H1 (cell line): ENCODE data around the gene MARK1. TPM values are rescaled to one million over a fixed set of nuclear protein-coding genes. Genes with fewer than 3 reads are reported as not detected.

Experiments
- CTCF ChIA-PET: fragments of 300-600 bp; sonication (Branson Sonifier 250); formaldehyde crosslinking; loops from one replicate; lab custom pipeline; 2021; ENCODE audit not compliant: partially characterized antibody; lab: Charles Lee
- POLR2A ChIA-PET: fragments of 300-600 bp; sonication (Branson Sonifier 250); formaldehyde crosslinking; loops from one replicate; lab custom pipeline; 2021; ENCODE audit warnings: inconsistent platforms; ENCODE audit not compliant: partially characterized antibody; lab: Charles Lee
- DNase-seq, 2 experiments: peaks; one replicate each; pipeline versions ENCODE4 v3.0.0 to v3.0.0-alpha.2; 2010 to 2022; ENCODE audit warnings: low spot score in 2 of 2, low read depth in 1 of 2, mixed read lengths in 1 of 2
- FAIRE-seq: peaks from 2 replicates; lab custom pipeline; 2011; peaks lifted over from hg19 to GRCh38; lab: Jason Lieb, UNC
- H2AFZ ChIP-seq: 2 replicates; pipeline ENCODE4 v1.8.1; 2012; ENCODE audit warnings: low read length, inconsistent platforms
- H2AK5ac ChIP-seq: 2 replicates; pipeline ENCODE4 v1.6.1; 2013; ENCODE audit warnings: low read depth, low read length
- H2BK120ac ChIP-seq: replicated peaks from 2 replicates; pipeline ENCODE3; 2013; ENCODE audit warnings: low read depth, low read length, inconsistent platforms
- H2BK12ac ChIP-seq: 2 replicates; pipeline ENCODE4 v1.6.1; 2013; ENCODE audit warnings: low read depth, low read length
- H2BK15ac ChIP-seq: 2 replicates; pipeline ENCODE4 v1.6.1; 2013; ENCODE audit warnings: low read length
- H2BK20ac ChIP-seq: 2 replicates; pipeline ENCODE4 v1.6.1; 2013; ENCODE audit warnings: low read length
- H2BK5ac ChIP-seq: 2 replicates; pipeline ENCODE4 v1.6.1; 2013; ENCODE audit warnings: low read depth, low read length
- H3K14ac ChIP-seq: 2 replicates; pipeline ENCODE4 v1.6.1; 2013; ENCODE audit warnings: inconsistent platforms; ENCODE audit not compliant: insufficient read length
- H3K18ac ChIP-seq: 2 replicates; pipeline ENCODE4 v1.6.1; 2013; ENCODE audit warnings: low read length; ENCODE audit errors: extremely low read depth
- H3K23ac ChIP-seq: 2 replicates; pipeline ENCODE4 v1.6.1; 2013; ENCODE audit warnings: inconsistent platforms; ENCODE audit not compliant: insufficient read length
- H3K23me2 ChIP-seq: 2 replicates; pipeline ENCODE4 v1.6.1; 2013; ENCODE audit warnings: low read depth, low read length
- H3K27ac ChIP-seq: 2 replicates; pipeline ENCODE4 v1.6.1; 2011; ENCODE audit warnings: low read depth, low read length, inconsistent platforms
- H3K27me3 ChIP-seq, 4 experiments: replicated peaks in 1 of 4; 1 replicate in 1 of 4; 2 replicates in 3 of 4; pipeline versions ENCODE4 v1.6.1 to v1.8.1; 2011 to 2013; ENCODE audit warnings: low read length in 3 of 4, mild to moderate bottlenecking in 3 of 4, inconsistent platforms in 2 of 4, mixed read lengths in 2 of 4, moderate library complexity in 1 of 4; ENCODE audit not compliant: control insufficient read depth in 3 of 4, insufficient read depth in 3 of 4; ENCODE audit errors: extremely low read depth in 1 of 4
- H3K36me3 ChIP-seq, 4 experiments: 2 replicates each; pipeline versions ENCODE4 v1.6.1 to v1.8.1; 2011 to 2013; ENCODE audit warnings: mild to moderate bottlenecking in 4 of 4, low read length in 3 of 4, moderate library complexity in 2 of 4, control low read depth in 1 of 4, inconsistent platforms in 1 of 4; ENCODE audit not compliant: insufficient read depth in 4 of 4, control insufficient read depth in 2 of 4
- H3K4ac ChIP-seq: replicated peaks from 2 replicates; pipeline ENCODE3; 2013; ENCODE audit warnings: low read length, low read depth, mixed read lengths, inconsistent platforms; ENCODE audit not compliant: insufficient read length
- H3K4me1 ChIP-seq, 4 experiments: replicated peaks in 1 of 4; 1 replicate in 1 of 4; 2 replicates in 3 of 4; pipeline versions ENCODE4 v1.6.1 to v1.8.1; 2011 to 2013; ENCODE audit warnings: low read length in 3 of 4, inconsistent platforms in 2 of 4, mixed read lengths in 1 of 4; ENCODE audit not compliant: insufficient read depth in 4 of 4, control insufficient read depth in 3 of 4
- H3K4me2 ChIP-seq, 2 experiments: 2 replicates each; pipeline versions ENCODE4 v1.6.1 to v1.8.1; 2011 to 2013; ENCODE audit warnings: low read depth in 2 of 2, low read length in 2 of 2, control low read depth in 1 of 2, inconsistent platforms in 1 of 2, mild to moderate bottlenecking in 1 of 2; ENCODE audit not compliant: insufficient read depth in 1 of 2
- H3K4me3 ChIP-seq, 4 experiments: fragments of 200-600, 300-600 bp in 1 of 4; sonication (generic), shearing (Covaris generic), sonication (Bioruptor Twin) in 1 of 4; 2 replicates each; pipeline versions ENCODE4 v1.5.1 to v1.8.1; 2011 to 2016; ENCODE audit warnings: low read length in 4 of 4, low read depth in 3 of 4, control low read depth in 2 of 4, inconsistent platforms in 2 of 4, mild to moderate bottlenecking in 2 of 4, mixed read lengths in 1 of 4, moderate library complexity in 1 of 4; ENCODE audit not compliant: insufficient read depth in 2 of 4; ENCODE audit errors: extremely low read depth in 1 of 4
- H3K56ac ChIP-seq: replicated peaks from 2 replicates; pipeline ENCODE3; 2013; ENCODE audit warnings: low read depth, mild to moderate bottlenecking, mixed read lengths, low read length, inconsistent platforms; ENCODE audit not compliant: insufficient read length
- H3K79me1 ChIP-seq: 2 replicates; pipeline ENCODE4 v1.6.1; 2013; ENCODE audit warnings: low read depth, low read length, control low read depth
- H3K79me2 ChIP-seq, 2 experiments: 2 replicates each; pipeline versions ENCODE4 v1.6.1 to v1.8.1; 2012 to 2013; ENCODE audit warnings: low read length in 2 of 2, mild to moderate bottlenecking in 2 of 2, inconsistent platforms in 1 of 2; ENCODE audit not compliant: insufficient read depth in 2 of 2, control insufficient read depth in 1 of 2
- H3K9ac ChIP-seq, 4 experiments: replicated peaks in 1 of 4; 1 replicate in 1 of 4; 2 replicates in 3 of 4; pipeline versions ENCODE4 v1.6.1 to v1.8.1; 2011 to 2013; ENCODE audit warnings: low read depth in 3 of 4, low read length in 3 of 4, control low read depth in 2 of 4, mild to moderate bottlenecking in 2 of 4, moderate library complexity in 2 of 4, inconsistent platforms in 1 of 4; ENCODE audit errors: extremely low read depth in 1 of 4
- H3K9me3 ChIP-seq, 2 experiments: 2 replicates each; pipeline versions ENCODE4 v1.6.1 to v1.8.1; 2012 to 2013; ENCODE audit warnings: mild to moderate bottlenecking in 2 of 2, moderate library complexity in 2 of 2, control low read depth in 1 of 2, inconsistent platforms in 1 of 2, low read depth in 1 of 2, low read length in 1 of 2, mixed read lengths in 1 of 2; ENCODE audit not compliant: insufficient read depth in 2 of 2
- H4K20me1 ChIP-seq, 2 experiments: replicated peaks in 1 of 2; 2 replicates each; pipeline versions ENCODE3 to v1.8.1; 2011 to 2013; ENCODE audit warnings: inconsistent platforms in 2 of 2, low read length in 2 of 2, mild to moderate bottlenecking in 1 of 2; ENCODE audit not compliant: insufficient read depth in 2 of 2, control insufficient read depth in 1 of 2
- H4K5ac ChIP-seq: 2 replicates; pipeline ENCODE4 v1.6.1; 2013; ENCODE audit warnings: low read length, low read depth, mixed read lengths, inconsistent platforms; ENCODE audit not compliant: insufficient read length
- H4K8ac ChIP-seq: 2 replicates; pipeline ENCODE4 v1.8.0; 2013; ENCODE audit warnings: mild to moderate bottlenecking, moderate library complexity, low read length, inconsistent platforms; ENCODE audit not compliant: insufficient read depth; ENCODE audit errors: extremely low read depth
- H4K91ac ChIP-seq: replicated peaks from 2 replicates; pipeline ENCODE3; 2013; ENCODE audit warnings: low read length, mixed read lengths, inconsistent platforms; ENCODE audit not compliant: insufficient read length
- ASH2L ChIP-seq: fragments of 200-600, 300-600 bp; sonication (generic); IDR thresholded peaks from one replicate; pipeline ENCODE4 v1.7.1; 2017; ENCODE audit warnings: low read length
- ATF2 ChIP-seq: IDR thresholded peaks from 2 replicates; pipeline ENCODE4 v1.6.1; 2012; ENCODE audit warnings: low read length, inconsistent platforms
- EGR1 ChIP-seq: IDR thresholded peaks from 2 replicates; pipeline ENCODE4 v1.6.1; 2011; ENCODE audit warnings: low read depth, low read length, borderline replicate concordance
- PHF8 ChIP-seq: fragments of 200-600 bp; sonication (generic); conservative IDR thresholded peaks from 2 replicates; pipeline ENCODE4 v1.7.1; 2012; ENCODE audit warnings: low read depth, mild to moderate bottlenecking, inconsistent platforms, low read length, moderate library complexity
- SIX5 ChIP-seq: IDR thresholded peaks from 2 replicates; pipeline ENCODE4 v1.6.1; 2011; ENCODE audit warnings: mild to moderate bottlenecking, low read depth, low read length
- TBP ChIP-seq: IDR thresholded peaks from 2 replicates; pipeline ENCODE4 v1.6.1; 2011; ENCODE audit warnings: low read depth, low read length, improper control_type of control experiment
- WGBS, 2 experiments: shearing (Covaris generic) in 1 of 2; methylation state at CpG; one replicate each; pipeline versions ENCODE4 v1.1.6 to v1.1.7; 2013 to 2015; ENCODE audit warnings: low lambda C conversion rate in 2 of 2, mixed read lengths in 2 of 2, inconsistent platforms in 1 of 2, low coverage in 1 of 2, missing lambda C conversion rate in 1 of 2; ENCODE audit not compliant: insufficient replicate concordance in 2 of 2, insufficient coverage in 1 of 2, insufficient read length in 1 of 2; ENCODE audit errors: extremely low coverage in 1 of 2, missing lambda C conversion rate in 1 of 2; 5-methylcytosine and 5-hydroxymethylcytosine counted together
- polyA plus RNA-seq, 7 experiments: library from polyadenylated mRNA; depleted of rRNA in 3 of 7; stranded (reverse) in 5 of 7; unstranded in 2 of 7; fragments of >200 nt in 5 of 7; fragments of 200-250 nt in 2 of 7; gene quantifications; 1 replicate in 5 of 7; 2 replicates in 1 of 7; 4 replicates in 1 of 7; pipeline versions ENCODE4 v1.2.1 to v1.2.3, GENCODE V29; 2011 to 2013; ENCODE audit warnings: missing spikeins in 2 of 7, mixed read lengths in 2 of 7
- total RNA-seq: library from RNA; stranded (reverse); fragmentation: NEBNext Ultra II Directional; extraction: Animal tissue kit (Norgen Biotek cat#: 25700); gene quantifications from 2 replicates; pipeline ENCODE4 v1.2.1, GENCODE V29; 2021

Gene MARK1
- total and polyA plus RNA-seq, 2 of the 8 experiments (the other 6 are each of a cell fraction or from before 2014, with no cell fraction given) = 5.5 to 20.5 TPM

- Histone ChIP-seq H3K4ac (no peak overlapping the region), H2BK20ac (no peak overlapping the region), H3K36me3 (no peaks in the 10 kb centered on the region), H3K18ac (0 out of 2 replicates have a peak overlapping the region, but pooled peaks have one; percentile 28), H2BK15ac (no peak overlapping the region), H2AFZ (peak overlapping the region; percentile 24; the same call in 1 of the 2 replicates), H2BK12ac (no peak overlapping the region), H2AK5ac (no peak overlapping the region), H3K23ac (no peak overlapping the region), H4K20me1 (no peaks in the 10 kb centered on the region), H4K5ac (no peak overlapping the region), H3K4me3 (no peak overlapping the region), H3K4me2 (no peak overlapping the region), H3K56ac (no peak overlapping the region), H3K9me3 (no peaks in the 10 kb centered on the region; a peak in 1 of 4 replicates), H4K8ac (no peak overlapping the region), H3K27me3 (no peaks in the 10 kb centered on the region), H3K23me2 (no peaks in the 10 kb centered on the region), H3K27ac (no peak overlapping the region), H3K4me1 (no peaks in the 10 kb centered on the region), H3K14ac (no peak overlapping the region), H4K91ac (no peak overlapping the region), H3K79me2 (no peaks in the 10 kb centered on the region), H2BK120ac (no peak overlapping the region), H2BK5ac (no peak overlapping the region), H3K79me1 (no peaks in the 10 kb centered on the region), H3K9ac (no peak overlapping the region)
- WGBS, 2 experiments = 96% methylated on average over 6 of the region's 6 CpGs; no CpG with 5 or more reads in 1 of the 2 experiments
- FAIRE-seq = no peak
- POLR2A ChIA-PET = no interaction called here
- CTCF ChIA-PET = interaction anchor here (0.8 to 4.4 kb wide), 7 partner anchors 10 to 203 kb away, joined by 3 to 29 read pairs (median 5); no protein-coding TSS in a partner anchor
- DNase-seq = no peak
- TF ChIP-seq TBP (no peak), PHF8 (no peak), ATF2 (no peak), EGR1 (no peak), SIX5 (no peak), ASH2L (no peak)
Measured at GRCh38 chr1:220483700-220484099, 44.2 kb upstream of the MARK1 start.
